ENCODE results near the gene LMAN2L. TPM values are rescaled to one million over a fixed set of nuclear protein-coding genes. Genes with fewer than 3 reads are reported as not detected.

Gene LMAN2L
- total and polyA plus RNA-seq, 2 donors (not counting 1 experiment from before 2014, with no cell fraction given), result 24.7 to 41.1 TPM

DNA sequence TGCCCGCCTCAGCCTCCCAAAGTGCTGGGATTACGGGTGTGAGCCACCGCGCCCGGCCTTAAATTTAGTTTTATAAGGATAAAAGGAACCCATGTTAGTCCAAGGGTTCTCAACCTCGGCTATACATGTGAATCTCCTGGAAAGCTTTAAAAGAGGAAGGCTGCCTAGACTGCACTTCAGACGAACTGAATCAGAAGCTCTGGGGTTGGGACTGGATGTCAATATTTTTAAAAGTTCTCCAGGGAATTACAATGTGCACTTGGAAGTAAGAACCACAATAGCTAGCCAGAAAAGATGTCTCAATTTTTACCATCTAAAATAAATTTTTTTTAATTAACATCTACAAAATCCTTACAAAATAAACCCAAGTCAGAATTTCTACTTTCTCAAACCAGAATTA is 10.1 kb downstream of the LMAN2L start:
- H3K4me3 ChIP-seq (replicated peaks in 1 of 4; ENCODE audit: control extremely low read depth in 1 of 4, insufficient read depth in 1 of 4, low read depth in 3 of 4, low read length in 4 of 4), result no peak overlapping the region
- H4K20me1 ChIP-seq (ENCODE audit: control insufficient read depth, extremely low read depth, insufficient read depth, low read length), result no peaks in the 10 kb centered on the region
- H3K4me2 ChIP-seq (ENCODE audit: extremely low read depth, insufficient read depth, low read length), result no peak overlapping the region
- no peaks in the 10 kb centered on the region for H3K9me3 ChIP-seq (ENCODE audit: control insufficient read depth, insufficient read depth, low read depth, low read length)
- DNase-seq (ENCODE audit: low read depth in 2 of 2), result no peak
- H3K27ac ChIP-seq (ENCODE audit: insufficient read depth, low read length), result no peak overlapping the region
- no peaks in the 10 kb centered on the region for H3K79me2 ChIP-seq (ENCODE audit: control insufficient read depth, insufficient read depth, low read length)
- no peaks in the 10 kb centered on the region for H3K4me1 ChIP-seq (ENCODE audit: control insufficient read depth, extremely low read depth, insufficient read depth, low read length)
- no peak overlapping the region for H2AFZ ChIP-seq (ENCODE audit: low read length)
- H3K9ac ChIP-seq (ENCODE audit: insufficient read depth, low read length), result no peak overlapping the region
- no peak for TF ChIP-seq CTCF (conservative IDR thresholded peaks at IDR 0.05 in 1 of 2, IDR thresholded peaks at IDR 0.05 in 1 of 2; ENCODE audit: low read depth in 1 of 2, low read length in 2 of 2)
- no peak for TF ChIP-seq EZH2 (IDR thresholded peaks at IDR 0.05; ENCODE audit: low read length, missing control alignments)
- no peaks in the 10 kb centered on the region for H3K27me3 ChIP-seq (ENCODE audit: control insufficient read depth, insufficient read depth, low read length)
- peaks cover 3% of the 10 kb centered on the region for H3K36me3 ChIP-seq (ENCODE audit: control insufficient read depth, insufficient read depth, low read length)

- Histone ChIP-seq H3K4me3 (replicated peaks in 1 of 4; ENCODE audit: control extremely low read depth in 1 of 4, insufficient read depth in 1 of 4, low read depth in 3 of 4, low read length in 4 of 4) (no peak overlapping the region), H3K27ac (ENCODE audit: insufficient read depth, low read length) (no peak overlapping the region), H3K36me3 (ENCODE audit: control insufficient read depth, insufficient read depth, low read length) (no peaks in the 10 kb centered on the region), H3K4me2 (ENCODE audit: extremely low read depth, insufficient read depth, low read length) (no peak overlapping the region), H4K20me1 (ENCODE audit: control insufficient read depth, extremely low read depth, insufficient read depth, low read length) (no peaks in the 10 kb centered on the region), H3K27me3 (ENCODE audit: control insufficient read depth, insufficient read depth, low read length) (no peaks in the 10 kb centered on the region), H3K4me1 (ENCODE audit: control insufficient read depth, extremely low read depth, insufficient read depth, low read length) (no peaks in the 10 kb centered on the region), H3K79me2 (ENCODE audit: control insufficient read depth, insufficient read depth, low read length) (no peaks in the 10 kb centered on the region), H3K9ac (ENCODE audit: insufficient read depth, low read length) (no peak overlapping the region), H2AFZ (ENCODE audit: low read length) (no peak overlapping the region), H3K9me3 (ENCODE audit: control insufficient read depth, insufficient read depth, low read depth, low read length) (no peaks in the 10 kb centered on the region)
- TF ChIP-seq CTCF (conservative IDR thresholded peaks at IDR 0.05 in 1 of 2, IDR thresholded peaks at IDR 0.05 in 1 of 2; ENCODE audit: low read depth in 1 of 2, low read length in 2 of 2), result no peak
- TF ChIP-seq EZH2 (IDR thresholded peaks at IDR 0.05; ENCODE audit: low read length, missing control alignments), result no peak
- peak in 1 of 2 donors; percentile 37 for DNase-seq (ENCODE audit: low read depth in 2 of 2)
These were observed 12.4 kb downstream of the LMAN2L start for GRCh38 chr2:96727431-96727830.

DNA sequence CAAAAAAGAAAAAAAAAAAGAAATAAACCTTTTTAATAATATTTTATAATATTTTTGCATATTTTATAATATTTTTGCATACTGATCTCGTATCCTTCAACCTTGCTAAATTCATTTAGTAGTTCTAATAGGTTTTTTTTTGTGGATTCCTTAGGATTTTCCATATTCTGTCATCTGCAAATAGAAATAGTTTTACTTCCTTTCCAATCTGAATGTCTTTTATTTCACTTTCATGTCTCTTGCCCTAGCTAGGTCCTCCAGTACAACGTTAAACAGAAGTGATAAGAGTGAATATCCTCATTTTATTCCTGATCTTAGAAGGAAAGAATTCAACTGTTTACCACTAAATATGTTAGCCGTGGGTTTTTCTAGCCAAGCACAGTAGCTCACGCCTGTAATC is 13.7 kb downstream of the LMAN2L start:
- DNase-seq (ENCODE audit: low read depth in 2 of 2), result no peak
- Histone ChIP-seq H3K9ac (ENCODE audit: insufficient read depth, low read length) (no peak overlapping the region), H3K4me2 (ENCODE audit: extremely low read depth, insufficient read depth, low read length) (no peak overlapping the region), H3K27ac (ENCODE audit: insufficient read depth, low read length) (no peak overlapping the region), H3K9me3 (ENCODE audit: control insufficient read depth, insufficient read depth, low read depth, low read length) (no peaks in the 10 kb centered on the region), H3K27me3 (ENCODE audit: control insufficient read depth, insufficient read depth, low read length) (no peaks in the 10 kb centered on the region), H4K20me1 (ENCODE audit: control insufficient read depth, extremely low read depth, insufficient read depth, low read length) (no peaks in the 10 kb centered on the region), H3K4me3 (replicated peaks in 1 of 4; ENCODE audit: control extremely low read depth in 1 of 4, insufficient read depth in 1 of 4, low read depth in 3 of 4, low read length in 4 of 4) (no peak overlapping the region), H3K36me3 (ENCODE audit: control insufficient read depth, insufficient read depth, low read length) (no peaks in the 10 kb centered on the region), H3K4me1 (ENCODE audit: control insufficient read depth, extremely low read depth, insufficient read depth, low read length) (no peaks in the 10 kb centered on the region), H3K79me2 (ENCODE audit: control insufficient read depth, insufficient read depth, low read length) (no peaks in the 10 kb centered on the region), H2AFZ (ENCODE audit: low read length) (no peak overlapping the region)
- TF ChIP-seq EZH2 (IDR thresholded peaks at IDR 0.05; ENCODE audit: low read length, missing control alignments) (no peak), CTCF (conservative IDR thresholded peaks at IDR 0.05 in 1 of 2, IDR thresholded peaks at IDR 0.05 in 1 of 2; ENCODE audit: low read depth in 1 of 2, low read length in 2 of 2) (no peak)
